GM23338 (cell line): Measurements from ENCODE around the gene MMP25. TPM values are rescaled to one million over a fixed set of nuclear protein-coding genes. Genes with fewer than 3 reads are reported as not detected.

ENCODE experiments used
- ATAC-seq: fragments of 200-7000 bp; cut with Tn5 transposase; 3 replicates; pipeline ENCODE4 v1.9.1; 2020
- DNase-seq: peaks from one replicate; pipeline ENCODE4 v3.0.0-alpha.2; 2015; ENCODE audit warnings: low spot score
- H2AFZ ChIP-seq: fragments of 200-600 bp; sonication (generic); 2 replicates; pipeline ENCODE4 v1.8.0; 2016; ENCODE audit warnings: antibody characterized with exemption, mild to moderate bottlenecking, moderate library complexity
- H3F3A ChIP-seq: fragments of 200-600 bp; sonication (generic); replicated peaks from 2 replicates; pipeline ENCODE4 v1.8.0; 2017; ENCODE audit warnings: antibody characterized with exemption, mixed run types, low read depth
- H3K27ac ChIP-seq: fragments of 200-600 bp; sonication (generic); 2 replicates; pipeline ENCODE4 v1.6.1; 2016; ENCODE audit warnings: low read depth
- H3K27me3 ChIP-seq: fragments of 200-600 bp; sonication (generic); 2 replicates; pipeline ENCODE4 v1.8.0; 2016; ENCODE audit warnings: mild to moderate bottlenecking, mixed run types, moderate library complexity; ENCODE audit not compliant: insufficient read depth
- H3K36me3 ChIP-seq: fragments of 200-600 bp; sonication (generic); 2 replicates; pipeline ENCODE4 v1.8.0; 2016; ENCODE audit warnings: mild to moderate bottlenecking; ENCODE audit not compliant: insufficient read depth
- H3K4me1 ChIP-seq: fragments of 200-600 bp; sonication (generic); 2 replicates; pipeline ENCODE4 v1.8.0; 2016; ENCODE audit warnings: mild to moderate bottlenecking, moderate library complexity; ENCODE audit not compliant: insufficient read depth
- H3K4me2 ChIP-seq: fragments of 200-600 bp; sonication (generic); 2 replicates; pipeline ENCODE4 v1.7.1; 2017; ENCODE audit warnings: mixed run types
- H3K4me3 ChIP-seq: fragments of 200-600 bp; sonication (generic); 2 replicates; pipeline ENCODE4 v1.6.1; 2016; ENCODE audit warnings: mixed run types
- H3K79me2 ChIP-seq: fragments of 200-600 bp; sonication (generic); replicated peaks from 2 replicates; pipeline ENCODE4 v1.8.0; 2017; ENCODE audit warnings: mild to moderate bottlenecking; ENCODE audit not compliant: insufficient read depth
- H3K9me2 ChIP-seq: fragments of 200-600 bp; sonication (generic); 2 replicates; pipeline ENCODE4 v1.8.0; 2017; ENCODE audit not compliant: insufficient read depth
- H4K20me1 ChIP-seq: fragments of 200-600 bp; sonication (generic); replicated peaks from 2 replicates; pipeline ENCODE4 v1.8.0; 2017; ENCODE audit warnings: mild to moderate bottlenecking; ENCODE audit not compliant: insufficient read depth
- H3K27ac Mint-ChIP-seq: 2 replicates; pipeline ENCODE4 v1.8.0; 2020; ENCODE audit warnings: inconsistent platforms, mild to moderate bottlenecking, moderate library complexity, mixed read lengths
- H3K27me3 Mint-ChIP-seq: 3 replicates; pipeline ENCODE4 v1.8.0; 2022; ENCODE audit warnings: low read depth, mild to moderate bottlenecking, moderate library complexity, mixed read lengths, inconsistent platforms; ENCODE audit not compliant: insufficient read depth, poor library complexity
- H3K36me3 Mint-ChIP-seq: 3 replicates; pipeline ENCODE4 v1.8.0; 2021; ENCODE audit warnings: low read depth, mild to moderate bottlenecking, inconsistent platforms, moderate library complexity, mixed read lengths
- H3K4me1 Mint-ChIP-seq: 3 replicates; pipeline ENCODE4 v1.8.0; 2020; ENCODE audit warnings: mild to moderate bottlenecking, inconsistent platforms, mixed read lengths
- H3K4me3 Mint-ChIP-seq: 3 replicates; pipeline ENCODE4 v1.8.0; 2021; ENCODE audit warnings: moderate library complexity, mild to moderate bottlenecking, inconsistent platforms, mixed read lengths
- H3K9me3 Mint-ChIP-seq: 3 replicates; pipeline ENCODE4 v1.8.0; 2020; ENCODE audit warnings: moderate library complexity, mild to moderate bottlenecking, inconsistent platforms, mixed read lengths
- CREB1 ChIP-seq: fragments of 250-450 bp; sonication (Bioruptor Pico); IDR thresholded peaks from 2 replicates; pipeline ENCODE4 v1.5.0; 2020; ENCODE audit warnings: low read depth, mild to moderate bottlenecking, moderate library complexity
- EZH2 ChIP-seq: fragments of 200-600 bp; sonication (generic); IDR thresholded peaks from one replicate; pipeline ENCODE4 v1.8.0; 2017; ENCODE audit warnings: antibody characterized with exemption, mild to moderate bottlenecking, low read depth; ENCODE audit not compliant: unreplicated experiment
- EZH2phosphoT487 ChIP-seq: fragments of 200-600 bp; sonication (generic); IDR thresholded peaks from one replicate; pipeline ENCODE4 v1.8.1; 2018; ENCODE audit warnings: antibody characterized with exemption; ENCODE audit not compliant: unreplicated experiment
- JUNB ChIP-seq: IDR thresholded peaks from one replicate; pipeline ENCODE4 v1.6.1; 2016; ENCODE audit warnings: antibody characterized with exemption; ENCODE audit not compliant: unreplicated experiment
- NANOG ChIP-seq: IDR thresholded peaks from 2 replicates; pipeline ENCODE4 v1.6.1; 2016; ENCODE audit warnings: antibody characterized with exemption, borderline replicate concordance
- POLR2AphosphoS5 ChIP-seq: IDR thresholded peaks from 2 replicates; pipeline ENCODE4 v1.6.1; 2016; ENCODE audit warnings: antibody characterized with exemption, low read depth
- STAT1 ChIP-seq: IDR thresholded peaks from one replicate; pipeline ENCODE4 v1.6.1; 2016; ENCODE audit warnings: antibody characterized with exemption; ENCODE audit not compliant: unreplicated experiment
- ZNF114 ChIP-seq: fragments of 250-450 bp; sonication (Bioruptor Pico); IDR thresholded peaks from 2 replicates; pipeline ENCODE4 v1.5.0; 2020; ENCODE audit warnings: mild to moderate bottlenecking, moderate library complexity
- ZNF331 ChIP-seq: fragments of 250-450 bp; sonication (Bioruptor Pico); IDR thresholded peaks from 2 replicates; pipeline ENCODE4 v1.5.0; 2020; ENCODE audit warnings: low read depth, mild to moderate bottlenecking, moderate library complexity
- polyA plus RNA-seq: library from polyadenylated mRNA; unstranded; fragments of >200 nt; fragmentation: Nextera tagmentation; extraction: Ambion mirVana; gene quantifications from 2 replicates; pipeline ENCODE4 v1.2.1, GENCODE V29; 2016
- total RNA-seq: library from RNA; depleted of rRNA; stranded (reverse); fragments of >200 nt; shearing (Covaris generic); gene quantifications from 2 replicates; pipeline ENCODE4 v1.2.3, GENCODE V29; 2014
- TF ChIP-seq, protein P1 (sequence below), 2 experiments: fragments of 200-600 bp in 1 of 2; sonication (generic) in 1 of 2; conservative IDR thresholded peaks; 2 replicates each; pipeline versions ENCODE4 v1.5.1 to v1.6.1; 2016 to 2017; ENCODE audit warnings: antibody characterized with exemption in 2 of 2, low read depth in 2 of 2, mild to moderate bottlenecking in 2 of 2, moderate library complexity in 1 of 2
- TF ChIP-seq, protein P2 (sequence below): IDR thresholded peaks from one replicate; pipeline ENCODE4 v1.6.1; 2018; ENCODE audit warnings: antibody characterized with exemption; ENCODE audit not compliant: unreplicated experiment
- TF ChIP-seq, protein P3 (sequence below): IDR thresholded peaks from 2 replicates; pipeline ENCODE4 v1.6.1; 2016; ENCODE audit warnings: antibody characterized with exemption
- TF ChIP-seq, protein P4 (sequence below): fragments of 250-450 bp; sonication (Bioruptor Pico); IDR thresholded peaks from 2 replicates; pipeline ENCODE4 v1.5.0; 2020; ENCODE audit warnings: mild to moderate bottlenecking, moderate library complexity

MMP25 gene
- total and polyA plus RNA-seq, 2 experiments from 2014 or later, result 7.7 to 15.9 TPM

- Histone ChIP-seq H3F3A (peaks cover 15% of the 10 kb centered on the region), H3K4me3 (peak overlapping the region; percentile 84), H3K27ac (no peak overlapping the region), H3K4me1 (peaks cover 10% of the 10 kb centered on the region), H3K79me2 (no peaks in the 10 kb centered on the region; the same call in 1 of the 2 replicates), H3K9me2 (no peaks in the 10 kb centered on the region), H4K20me1 (no peaks in the 10 kb centered on the region; the same call in 1 of the 2 replicates), H3K36me3 (no peaks in the 10 kb centered on the region), H2AFZ (no peak overlapping the region), H3K4me2 (peak overlapping the region; percentile 85), H3K27me3 (peaks cover 4% of the 10 kb centered on the region; the same call in 1 of the 2 replicates)
- H3K27ac Mint-ChIP-seq, result no peak overlapping the region
- H3K4me1 Mint-ChIP-seq, result peaks cover 20% of the 10 kb centered on the region
- peaks cover 22% of the 10 kb centered on the region for H3K36me3 Mint-ChIP-seq
- H3K9me3 Mint-ChIP-seq, result no peaks in the 10 kb centered on the region; the same call in 2 of the 3 replicates
- DNase-seq, result peak; percentile 27
- peak overlapping the region; percentile 81; the same call in 2 of the 3 replicates for H3K4me3 Mint-ChIP-seq
- TF ChIP-seq JUNB (no peak), STAT1 (no peak), POLR2AphosphoS5 (no peak), ZNF331 (CRISPR knock-in tag) (no peak), CREB1 (no peak), EZH2 (no peak), ZNF114 (CRISPR knock-in tag) (no peak), NANOG (no peak), EZH2phosphoT487 (no peak)
- TF ChIP-seq, protein P1, sequence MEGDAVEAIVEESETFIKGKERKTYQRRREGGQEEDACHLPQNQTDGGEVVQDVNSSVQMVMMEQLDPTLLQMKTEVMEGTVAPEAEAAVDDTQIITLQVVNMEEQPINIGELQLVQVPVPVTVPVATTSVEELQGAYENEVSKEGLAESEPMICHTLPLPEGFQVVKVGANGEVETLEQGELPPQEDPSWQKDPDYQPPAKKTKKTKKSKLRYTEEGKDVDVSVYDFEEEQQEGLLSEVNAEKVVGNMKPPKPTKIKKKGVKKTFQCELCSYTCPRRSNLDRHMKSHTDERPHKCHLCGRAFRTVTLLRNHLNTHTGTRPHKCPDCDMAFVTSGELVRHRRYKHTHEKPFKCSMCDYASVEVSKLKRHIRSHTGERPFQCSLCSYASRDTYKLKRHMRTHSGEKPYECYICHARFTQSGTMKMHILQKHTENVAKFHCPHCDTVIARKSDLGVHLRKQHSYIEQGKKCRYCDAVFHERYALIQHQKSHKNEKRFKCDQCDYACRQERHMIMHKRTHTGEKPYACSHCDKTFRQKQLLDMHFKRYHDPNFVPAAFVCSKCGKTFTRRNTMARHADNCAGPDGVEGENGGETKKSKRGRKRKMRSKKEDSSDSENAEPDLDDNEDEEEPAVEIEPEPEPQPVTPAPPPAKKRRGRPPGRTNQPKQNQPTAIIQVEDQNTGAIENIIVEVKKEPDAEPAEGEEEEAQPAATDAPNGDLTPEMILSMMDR (conservative IDR thresholded peaks at IDR 0.05; ENCODE audit: low read depth in 2 of 2), result no peak
- TF ChIP-seq, protein P2, sequence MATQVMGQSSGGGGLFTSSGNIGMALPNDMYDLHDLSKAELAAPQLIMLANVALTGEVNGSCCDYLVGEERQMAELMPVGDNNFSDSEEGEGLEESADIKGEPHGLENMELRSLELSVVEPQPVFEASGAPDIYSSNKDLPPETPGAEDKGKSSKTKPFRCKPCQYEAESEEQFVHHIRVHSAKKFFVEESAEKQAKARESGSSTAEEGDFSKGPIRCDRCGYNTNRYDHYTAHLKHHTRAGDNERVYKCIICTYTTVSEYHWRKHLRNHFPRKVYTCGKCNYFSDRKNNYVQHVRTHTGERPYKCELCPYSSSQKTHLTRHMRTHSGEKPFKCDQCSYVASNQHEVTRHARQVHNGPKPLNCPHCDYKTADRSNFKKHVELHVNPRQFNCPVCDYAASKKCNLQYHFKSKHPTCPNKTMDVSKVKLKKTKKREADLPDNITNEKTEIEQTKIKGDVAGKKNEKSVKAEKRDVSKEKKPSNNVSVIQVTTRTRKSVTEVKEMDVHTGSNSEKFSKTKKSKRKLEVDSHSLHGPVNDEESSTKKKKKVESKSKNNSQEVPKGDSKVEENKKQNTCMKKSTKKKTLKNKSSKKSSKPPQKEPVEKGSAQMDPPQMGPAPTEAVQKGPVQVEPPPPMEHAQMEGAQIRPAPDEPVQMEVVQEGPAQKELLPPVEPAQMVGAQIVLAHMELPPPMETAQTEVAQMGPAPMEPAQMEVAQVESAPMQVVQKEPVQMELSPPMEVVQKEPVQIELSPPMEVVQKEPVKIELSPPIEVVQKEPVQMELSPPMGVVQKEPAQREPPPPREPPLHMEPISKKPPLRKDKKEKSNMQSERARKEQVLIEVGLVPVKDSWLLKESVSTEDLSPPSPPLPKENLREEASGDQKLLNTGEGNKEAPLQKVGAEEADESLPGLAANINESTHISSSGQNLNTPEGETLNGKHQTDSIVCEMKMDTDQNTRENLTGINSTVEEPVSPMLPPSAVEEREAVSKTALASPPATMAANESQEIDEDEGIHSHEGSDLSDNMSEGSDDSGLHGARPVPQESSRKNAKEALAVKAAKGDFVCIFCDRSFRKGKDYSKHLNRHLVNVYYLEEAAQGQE, result no peak
- TF ChIP-seq, protein P3, sequence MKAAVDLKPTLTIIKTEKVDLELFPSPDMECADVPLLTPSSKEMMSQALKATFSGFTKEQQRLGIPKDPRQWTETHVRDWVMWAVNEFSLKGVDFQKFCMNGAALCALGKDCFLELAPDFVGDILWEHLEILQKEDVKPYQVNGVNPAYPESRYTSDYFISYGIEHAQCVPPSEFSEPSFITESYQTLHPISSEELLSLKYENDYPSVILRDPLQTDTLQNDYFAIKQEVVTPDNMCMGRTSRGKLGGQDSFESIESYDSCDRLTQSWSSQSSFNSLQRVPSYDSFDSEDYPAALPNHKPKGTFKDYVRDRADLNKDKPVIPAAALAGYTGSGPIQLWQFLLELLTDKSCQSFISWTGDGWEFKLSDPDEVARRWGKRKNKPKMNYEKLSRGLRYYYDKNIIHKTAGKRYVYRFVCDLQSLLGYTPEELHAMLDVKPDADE, result no peak
- TF ChIP-seq, protein P4, sequence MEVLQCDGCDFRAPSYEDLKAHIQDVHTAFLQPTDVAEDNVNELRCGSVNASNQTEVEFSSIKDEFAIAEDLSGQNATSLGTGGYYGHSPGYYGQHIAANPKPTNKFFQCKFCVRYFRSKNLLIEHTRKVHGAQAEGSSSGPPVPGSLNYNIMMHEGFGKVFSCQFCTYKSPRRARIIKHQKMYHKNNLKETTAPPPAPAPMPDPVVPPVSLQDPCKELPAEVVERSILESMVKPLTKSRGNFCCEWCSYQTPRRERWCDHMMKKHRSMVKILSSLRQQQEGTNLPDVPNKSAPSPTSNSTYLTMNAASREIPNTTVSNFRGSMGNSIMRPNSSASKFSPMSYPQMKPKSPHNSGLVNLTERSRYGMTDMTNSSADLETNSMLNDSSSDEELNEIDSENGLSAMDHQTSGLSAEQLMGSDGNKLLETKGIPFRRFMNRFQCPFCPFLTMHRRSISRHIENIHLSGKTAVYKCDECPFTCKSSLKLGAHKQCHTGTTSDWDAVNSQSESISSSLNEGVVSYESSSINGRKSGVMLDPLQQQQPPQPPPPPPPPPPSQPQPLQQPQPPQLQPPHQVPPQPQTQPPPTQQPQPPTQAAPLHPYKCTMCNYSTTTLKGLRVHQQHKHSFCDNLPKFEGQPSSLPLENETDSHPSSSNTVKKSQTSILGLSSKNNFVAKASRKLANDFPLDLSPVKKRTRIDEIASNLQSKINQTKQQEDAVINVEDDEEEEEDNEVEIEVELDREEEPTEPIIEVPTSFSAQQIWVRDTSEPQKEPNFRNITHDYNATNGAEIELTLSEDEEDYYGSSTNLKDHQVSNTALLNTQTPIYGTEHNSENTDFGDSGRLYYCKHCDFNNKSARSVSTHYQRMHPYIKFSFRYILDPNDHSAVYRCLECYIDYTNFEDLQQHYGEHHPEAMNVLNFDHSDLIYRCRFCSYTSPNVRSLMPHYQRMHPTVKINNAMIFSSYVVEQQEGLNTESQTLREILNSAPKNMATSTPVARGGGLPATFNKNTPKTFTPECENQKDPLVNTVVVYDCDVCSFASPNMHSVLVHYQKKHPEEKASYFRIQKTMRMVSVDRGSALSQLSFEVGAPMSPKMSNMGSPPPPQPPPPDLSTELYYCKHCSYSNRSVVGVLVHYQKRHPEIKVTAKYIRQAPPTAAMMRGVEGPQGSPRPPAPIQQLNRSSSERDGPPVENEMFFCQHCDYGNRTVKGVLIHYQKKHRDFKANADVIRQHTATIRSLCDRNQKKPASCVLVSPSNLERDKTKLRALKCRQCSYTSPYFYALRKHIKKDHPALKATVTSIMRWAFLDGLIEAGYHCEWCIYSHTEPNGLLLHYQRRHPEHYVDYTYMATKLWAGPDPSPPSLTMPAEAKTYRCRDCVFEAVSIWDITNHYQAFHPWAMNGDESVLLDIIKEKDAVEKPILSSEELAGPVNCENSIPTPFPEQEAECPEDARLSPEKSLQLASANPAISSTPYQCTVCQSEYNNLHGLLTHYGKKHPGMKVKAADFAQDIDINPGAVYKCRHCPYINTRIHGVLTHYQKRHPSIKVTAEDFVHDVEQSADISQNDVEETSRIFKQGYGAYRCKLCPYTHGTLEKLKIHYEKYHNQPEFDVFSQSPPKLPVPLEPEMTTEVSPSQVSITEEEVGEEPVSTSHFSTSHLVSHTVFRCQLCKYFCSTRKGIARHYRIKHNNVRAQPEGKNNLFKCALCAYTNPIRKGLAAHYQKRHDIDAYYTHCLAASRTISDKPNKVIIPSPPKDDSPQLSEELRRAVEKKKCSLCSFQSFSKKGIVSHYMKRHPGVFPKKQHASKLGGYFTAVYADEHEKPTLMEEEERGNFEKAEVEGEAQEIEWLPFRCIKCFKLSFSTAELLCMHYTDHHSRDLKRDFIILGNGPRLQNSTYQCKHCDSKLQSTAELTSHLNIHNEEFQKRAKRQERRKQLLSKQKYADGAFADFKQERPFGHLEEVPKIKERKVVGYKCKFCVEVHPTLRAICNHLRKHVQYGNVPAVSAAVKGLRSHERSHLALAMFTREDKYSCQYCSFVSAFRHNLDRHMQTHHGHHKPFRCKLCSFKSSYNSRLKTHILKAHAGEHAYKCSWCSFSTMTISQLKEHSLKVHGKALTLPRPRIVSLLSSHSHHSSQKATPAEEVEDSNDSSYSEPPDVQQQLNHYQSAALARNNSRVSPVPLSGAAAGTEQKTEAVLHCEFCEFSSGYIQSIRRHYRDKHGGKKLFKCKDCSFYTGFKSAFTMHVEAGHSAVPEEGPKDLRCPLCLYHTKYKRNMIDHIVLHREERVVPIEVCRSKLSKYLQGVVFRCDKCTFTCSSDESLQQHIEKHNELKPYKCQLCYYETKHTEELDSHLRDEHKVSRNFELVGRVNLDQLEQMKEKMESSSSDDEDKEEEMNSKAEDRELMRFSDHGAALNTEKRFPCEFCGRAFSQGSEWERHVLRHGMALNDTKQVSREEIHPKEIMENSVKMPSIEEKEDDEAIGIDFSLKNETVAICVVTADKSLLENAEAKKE, result no peak
- no peak for ATAC-seq
- peaks cover 15% of the 10 kb centered on the region for H3K27me3 Mint-ChIP-seq
Measured at GRCh38 chr16:3057181-3058138, 11.1 kb downstream of the MMP25 start.
